ENCODE measurements around the gene PGF. TPM values are rescaled to one million over a fixed set of nuclear protein-coding genes. Genes with fewer than 3 reads are reported as not detected.

PGF gene
- total RNA-seq, 6 donors from 2014 or later = 0.89 to 21.3 (median 5.0) TPM

- Histone ChIP-seq H3K9me3 (no peaks in the 10 kb centered on the region), H3K4me3 (no peak overlapping the region), H3K27ac (no peak overlapping the region), H3K27me3 (no peaks in the 10 kb centered on the region), H3K4me1 (peaks cover 9 to 25% (median 16%) of the 10 kb centered on the region in 4 donors), H3K36me3 (no peaks in the 10 kb centered on the region)
- no peak for TF ChIP-seq POLR2A (IDR thresholded peaks at IDR 0.05)
- no peak for ATAC-seq (ENCODE audit: low FRiP score in 2 of 2)
- 82 to 85% methylated on average over 9 to 11 of the region's 11 CpGs for WGBS, 2 donors
- DNase-seq = no peak
Observed at GRCh38 chr14:74976264-74977113, 21.1 kb upstream of the PGF start.

- Histone ChIP-seq H3K27ac (no peak overlapping the region), H3K27me3 (no peaks in the 10 kb centered on the region), H3K4me1 (peaks cover 0 to 19% (median 12%) of the 10 kb centered on the region in 4 donors), H3K4me3 (no peak overlapping the region), H3K9me3 (no peaks in the 10 kb centered on the region), H3K36me3 (no peaks in the 10 kb centered on the region)
- ATAC-seq (ENCODE audit: low FRiP score in 2 of 2) = peak in 1 of 2 donors; percentile 48
- 82 to 83% methylated on average over 9 to 12 of the region's 12 CpGs for WGBS, 2 donors
- DNase-seq = peak in 1 of 2 donors; percentile 90
- TF ChIP-seq CTCF (IDR thresholded peaks at IDR 0.05) (no peak), EP300 (IDR thresholded peaks at IDR 0.05) (no peak), POLR2AphosphoS5 (IDR thresholded peaks at IDR 0.05) (peak in 1 of 2 donors; percentile 41)
Observed at GRCh38 chr14:74975059-74975810, 19.8 kb upstream of the PGF start.

GRCh38 chr14:74974364-74975058 lies 19.1 kb upstream of the PGF start:
- no peaks in the 10 kb centered on the region for H3K27me3 ChIP-seq
- no peak for DNase-seq
- H3K36me3 ChIP-seq = no peaks in the 10 kb centered on the region
- WGBS, 2 donors = 76 to 86% methylated on average over 11 to 15 of the region's 15 CpGs
- peak in 1 of 2 donors; percentile 19 for ATAC-seq (ENCODE audit: low FRiP score in 2 of 2)
- H3K9me3 ChIP-seq = no peaks in the 10 kb centered on the region
- no peak overlapping the region for H3K27ac ChIP-seq
- no peak overlapping the region for H3K4me3 ChIP-seq
- TF ChIP-seq POLR2A (IDR thresholded peaks at IDR 0.05) (no peak), CTCF (IDR thresholded peaks at IDR 0.05) (no peak), EP300 (IDR thresholded peaks at IDR 0.05) (no peak), POLR2AphosphoS5 (IDR thresholded peaks at IDR 0.05) (no peak)
- H3K4me1 ChIP-seq = peaks cover 0 to 19% (median 12%) of the 10 kb centered on the region in 4 donors

- Histone ChIP-seq H3K27me3 (no peaks in the 10 kb centered on the region), H3K36me3 (no peaks in the 10 kb centered on the region), H3K4me1 (peaks cover 0 to 19% (median 12%) of the 10 kb centered on the region in 4 donors), H3K27ac (peak overlapping the region in 1 of 4 donors; percentile 43), H3K9me3 (no peaks in the 10 kb centered on the region), H3K4me3 (no peak overlapping the region)
- ATAC-seq (ENCODE audit: low FRiP score in 2 of 2) (no peak), DNase-seq (no peak)
- WGBS, 2 donors = 89 to 97% methylated on average over 3 to 5 of the region's 5 CpGs
- TF ChIP-seq POLR2AphosphoS5 (IDR thresholded peaks at IDR 0.05) (no peak), CTCF (IDR thresholded peaks at IDR 0.05) (no peak), EP300 (IDR thresholded peaks at IDR 0.05) (no peak), POLR2A (IDR thresholded peaks at IDR 0.05) (no peak)
Observed at GRCh38 chr14:74973905-74974363, 18.5 kb upstream of the PGF start.

All from upper lobe of left lung (tissue), 6 donors.